ENCODE data around the gene MYL3.
"Not testable (repeated sequence)": the region's sequence is repeated elsewhere in the genome, so short reads cannot be mapped to it uniquely, and the experiment has no call there.

MYL3 gene

GRCh38 chr3:46824211-46824970 is 38.9 kb downstream of the MYL3 start:
- DNase-seq = no peak

GRCh38 chr3:46823314-46823713 is 39.9 kb downstream of the MYL3 start:
- DNase-seq = not testable (repeated sequence)

DNA sequence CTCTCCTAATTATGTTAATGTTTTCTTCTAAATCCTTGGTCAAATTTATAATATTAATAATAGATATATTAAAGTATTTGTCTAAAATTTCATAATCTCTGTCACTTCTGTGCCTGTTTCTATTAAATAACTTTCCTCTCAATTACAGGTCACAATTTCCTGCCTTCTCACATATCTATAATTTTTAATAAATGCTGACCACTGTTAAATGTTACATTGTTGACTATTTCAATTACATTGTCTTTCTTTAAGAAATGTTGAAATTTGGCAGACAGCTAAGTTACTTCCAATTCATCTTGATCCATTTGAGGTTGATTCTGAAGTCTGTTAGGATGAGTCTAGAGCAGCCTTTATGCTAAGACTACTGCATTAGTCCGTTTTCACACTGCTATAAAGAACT is 41.7 kb downstream of the MYL3 start:
- no peak for DNase-seq

DNA sequence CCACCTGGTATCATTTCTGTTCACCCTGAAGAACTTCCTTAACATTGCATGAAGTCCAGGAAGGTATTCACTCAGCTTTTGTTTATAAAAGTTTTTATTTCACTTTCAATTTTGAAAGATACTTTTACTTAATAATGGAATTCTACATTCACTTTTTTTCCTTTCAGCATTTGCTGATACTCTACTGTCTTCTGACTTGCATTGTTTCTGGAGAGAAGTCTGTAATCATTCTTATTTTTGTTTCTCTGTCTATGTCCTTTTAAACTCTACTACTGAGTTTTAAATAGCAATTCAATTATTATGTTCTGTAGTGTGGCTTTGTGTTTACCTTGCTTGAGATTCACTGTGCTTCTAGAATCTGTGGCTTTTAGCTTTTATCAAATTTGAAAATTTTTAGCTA is 42.4 kb downstream of the MYL3 start:
- no peak for DNase-seq

DNA sequence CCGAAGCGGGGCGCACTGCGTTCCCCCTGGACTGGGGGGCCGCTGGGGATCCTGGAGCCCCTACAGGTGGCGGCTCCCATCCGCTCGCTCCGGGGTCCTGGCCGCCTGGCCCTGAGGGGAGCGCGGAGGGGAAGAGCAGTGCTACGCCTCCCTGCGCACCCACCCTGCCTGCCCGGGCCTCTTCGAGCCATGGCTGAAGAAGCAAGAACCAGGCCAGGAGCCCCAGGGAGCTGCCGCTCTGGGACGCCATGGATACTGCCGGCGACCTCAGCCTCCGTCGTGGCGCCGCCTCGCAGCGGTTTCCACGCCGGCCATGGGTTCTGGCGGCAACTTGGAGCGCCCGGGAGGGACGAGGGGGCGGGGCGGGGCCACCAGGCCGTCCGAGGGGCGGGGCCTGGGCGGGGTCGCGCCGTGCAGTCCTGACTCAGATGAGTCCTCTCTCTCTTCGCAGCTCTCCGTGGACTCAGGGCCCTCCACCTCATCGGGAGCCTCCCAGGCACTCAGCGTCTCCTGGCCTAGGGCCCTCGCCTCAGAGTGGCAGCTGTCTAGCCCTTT is 50.9 kb downstream of the MYL3 start:
- peak; percentile 83 for DNase-seq

- DNase-seq = peak; percentile 31
Observed at GRCh38 chr3:46811615-46812236, 51.5 kb downstream of the MYL3 start.

DNA sequence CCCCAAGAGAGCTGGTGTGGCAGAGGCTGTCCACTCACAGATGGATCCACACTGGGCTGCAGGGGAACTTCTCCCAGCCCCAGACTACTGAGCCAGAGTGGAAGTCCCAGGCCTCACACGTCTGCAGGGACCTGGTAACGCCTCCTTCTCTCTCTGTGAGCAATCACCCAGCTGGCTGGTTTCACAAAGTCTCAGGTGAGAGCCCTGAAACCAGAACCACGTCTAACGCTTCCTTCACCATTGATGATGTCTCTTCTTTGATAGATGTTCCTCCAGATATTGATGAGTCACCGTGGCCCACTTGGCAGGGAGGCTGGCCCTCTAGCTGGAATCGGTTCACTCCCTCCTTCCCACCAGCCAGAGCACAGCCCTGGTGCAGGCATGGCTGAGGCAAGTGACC is 54.5 kb downstream of the MYL3 start:
- not testable (repeated sequence) for DNase-seq
